NCI-H1436 (cell line): ENCODE measurements around the gene XRN2.
A peak's percentile ranks its signal among the peaks of the same experiment; 100 is the strongest.

Source experiments
- DNase-seq: peaks from one replicate; lab custom pipeline; 2025; lab: John Stamatoyannopoulos, UW

XRN2 gene, protein sequence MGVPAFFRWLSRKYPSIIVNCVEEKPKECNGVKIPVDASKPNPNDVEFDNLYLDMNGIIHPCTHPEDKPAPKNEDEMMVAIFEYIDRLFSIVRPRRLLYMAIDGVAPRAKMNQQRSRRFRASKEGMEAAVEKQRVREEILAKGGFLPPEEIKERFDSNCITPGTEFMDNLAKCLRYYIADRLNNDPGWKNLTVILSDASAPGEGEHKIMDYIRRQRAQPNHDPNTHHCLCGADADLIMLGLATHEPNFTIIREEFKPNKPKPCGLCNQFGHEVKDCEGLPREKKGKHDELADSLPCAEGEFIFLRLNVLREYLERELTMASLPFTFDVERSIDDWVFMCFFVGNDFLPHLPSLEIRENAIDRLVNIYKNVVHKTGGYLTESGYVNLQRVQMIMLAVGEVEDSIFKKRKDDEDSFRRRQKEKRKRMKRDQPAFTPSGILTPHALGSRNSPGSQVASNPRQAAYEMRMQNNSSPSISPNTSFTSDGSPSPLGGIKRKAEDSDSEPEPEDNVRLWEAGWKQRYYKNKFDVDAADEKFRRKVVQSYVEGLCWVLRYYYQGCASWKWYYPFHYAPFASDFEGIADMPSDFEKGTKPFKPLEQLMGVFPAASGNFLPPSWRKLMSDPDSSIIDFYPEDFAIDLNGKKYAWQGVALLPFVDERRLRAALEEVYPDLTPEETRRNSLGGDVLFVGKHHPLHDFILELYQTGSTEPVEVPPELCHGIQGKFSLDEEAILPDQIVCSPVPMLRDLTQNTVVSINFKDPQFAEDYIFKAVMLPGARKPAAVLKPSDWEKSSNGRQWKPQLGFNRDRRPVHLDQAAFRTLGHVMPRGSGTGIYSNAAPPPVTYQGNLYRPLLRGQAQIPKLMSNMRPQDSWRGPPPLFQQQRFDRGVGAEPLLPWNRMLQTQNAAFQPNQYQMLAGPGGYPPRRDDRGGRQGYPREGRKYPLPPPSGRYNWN

GRCh38 chr20:21303061-21303871 lies at the start of gene XRN2:
XRN2 (plus strand) TSS chr20:21303331; CDS start chr20:21303399, 68 bp downstream.
- DNase-seq = peak; percentile 91

DNA sequence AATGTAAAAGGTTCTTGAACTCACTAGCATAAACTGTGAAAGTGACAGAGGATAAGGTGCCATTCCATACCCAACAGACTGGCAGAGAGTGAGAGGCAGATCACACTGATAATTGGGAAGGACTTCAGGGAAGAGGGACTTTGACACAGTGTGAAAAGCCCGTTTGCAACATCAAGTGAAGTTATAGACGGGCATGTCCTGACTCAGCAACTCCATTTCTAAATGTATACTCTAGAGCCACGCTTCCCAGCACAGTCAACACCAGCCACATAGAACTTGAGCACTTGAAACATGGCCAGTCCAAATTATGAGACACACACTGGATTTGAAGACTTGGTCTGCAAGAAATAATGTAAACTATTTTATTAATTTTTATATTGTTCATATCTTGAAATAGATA lies 45.9 kb upstream of the XRN2 start:
- DNase-seq = no peak

GRCh38 chr20:21258411-21258810 lies 44.7 kb upstream of the XRN2 start:
- DNase-seq = no peak

- no peak for DNase-seq
Measured at GRCh38 chr20:21259346-21259745, 43.8 kb upstream of the XRN2 start.

DNA sequence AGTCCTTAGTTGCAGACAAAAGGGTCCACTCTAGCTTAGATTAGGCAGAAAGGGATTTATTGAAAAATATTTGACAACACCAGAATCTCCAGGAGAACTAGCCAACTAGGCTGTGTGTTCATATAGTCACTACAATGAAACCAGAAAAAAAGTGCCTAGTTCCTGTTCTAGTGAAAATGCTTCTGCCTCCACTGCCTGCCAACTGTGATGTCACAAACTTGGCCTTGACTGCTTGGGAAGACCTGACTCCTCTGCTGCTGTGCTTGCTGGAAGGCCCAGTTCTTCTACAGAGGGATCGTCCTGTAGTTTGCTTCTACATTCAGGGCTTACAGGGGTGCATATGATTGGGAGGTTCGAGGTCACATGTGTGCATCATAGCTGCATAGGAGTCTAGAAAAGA lies 40.3 kb upstream of the XRN2 start:
- no peak for DNase-seq

- no peak for DNase-seq
Measured at GRCh38 chr20:21265261-21266190, 37.6 kb upstream of the XRN2 start.

DNA sequence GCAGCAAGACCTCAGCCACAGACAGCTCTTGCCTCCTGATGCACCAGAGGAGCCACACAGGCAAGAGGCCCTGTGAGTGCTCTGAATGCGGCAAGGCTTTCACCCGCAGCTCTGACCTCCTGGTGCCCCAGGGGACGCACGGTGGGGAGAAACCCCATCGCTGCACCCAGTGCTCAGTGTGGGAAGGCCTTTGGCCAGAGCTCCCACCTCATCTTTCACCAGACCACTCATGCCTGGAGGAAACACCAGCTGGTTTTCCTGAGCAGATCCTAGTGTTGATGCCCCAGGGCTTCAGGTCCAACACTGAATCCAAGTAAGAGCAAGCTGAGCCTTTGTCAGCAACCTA lies 37.0 kb upstream of the XRN2 start:
- no peak for DNase-seq

- DNase-seq = no peak
Measured at GRCh38 chr20:21269772-21270171, 33.4 kb upstream of the XRN2 start.

DNA sequence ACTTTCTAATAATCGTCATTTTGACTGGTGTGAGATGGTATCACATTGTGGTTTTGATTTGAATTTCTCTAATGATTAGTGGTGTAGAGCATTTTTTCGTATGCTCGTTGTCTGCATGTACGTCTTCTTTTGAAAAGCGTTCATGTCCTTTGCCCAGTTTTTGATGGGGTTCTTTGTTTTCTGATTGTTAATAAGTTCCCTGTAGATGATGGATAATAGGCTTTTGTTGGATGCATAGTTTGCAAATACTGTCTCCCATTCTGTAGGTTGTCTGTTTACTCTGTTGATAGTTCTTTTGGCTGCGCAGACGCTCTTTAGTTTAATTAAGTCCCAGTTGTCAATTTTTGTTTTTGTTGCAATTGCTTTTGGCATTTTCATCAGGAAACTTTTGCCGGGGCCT lies 32.3 kb upstream of the XRN2 start:
- no peak for DNase-seq

DNA sequence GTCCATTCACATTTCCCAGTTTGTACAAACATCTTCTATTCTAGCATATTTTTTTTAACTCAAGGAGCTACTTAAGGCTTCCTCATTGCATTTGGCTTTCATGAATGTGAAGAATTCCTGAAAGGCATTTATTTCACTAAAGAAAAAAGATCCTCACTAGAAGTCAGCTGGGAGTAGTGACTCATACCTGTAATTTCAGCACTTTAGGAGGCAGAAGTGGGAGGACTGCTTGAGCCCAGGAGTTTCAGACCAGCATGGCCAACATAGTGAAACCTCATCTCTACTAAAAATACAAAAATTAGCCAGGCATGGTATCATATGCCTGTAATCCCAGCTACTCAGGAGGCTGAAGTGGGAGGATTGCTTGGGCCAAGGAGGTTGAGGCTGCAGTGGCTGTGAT lies 30.9 kb upstream of the XRN2 start:
- DNase-seq = no peak

DNA sequence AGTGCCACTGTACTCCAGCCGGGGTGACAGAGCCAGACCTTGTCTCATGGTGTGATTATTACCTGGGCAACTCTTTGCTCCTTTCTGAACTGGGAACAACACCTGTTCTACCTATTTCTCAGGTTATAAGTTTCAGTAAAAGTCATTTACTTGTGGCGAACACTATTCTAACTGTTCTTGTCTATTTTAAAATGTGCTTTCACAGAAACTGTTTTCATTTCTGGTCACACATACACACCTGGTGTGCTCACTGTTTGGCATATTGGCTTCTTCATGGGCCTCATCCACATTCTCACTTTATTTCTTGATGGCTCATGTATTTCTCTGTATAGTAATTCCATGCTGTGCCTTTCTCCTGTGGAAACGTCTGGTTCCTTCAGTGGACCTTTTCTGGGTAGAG lies 30.5 kb upstream of the XRN2 start:
- DNase-seq = no peak

DNA sequence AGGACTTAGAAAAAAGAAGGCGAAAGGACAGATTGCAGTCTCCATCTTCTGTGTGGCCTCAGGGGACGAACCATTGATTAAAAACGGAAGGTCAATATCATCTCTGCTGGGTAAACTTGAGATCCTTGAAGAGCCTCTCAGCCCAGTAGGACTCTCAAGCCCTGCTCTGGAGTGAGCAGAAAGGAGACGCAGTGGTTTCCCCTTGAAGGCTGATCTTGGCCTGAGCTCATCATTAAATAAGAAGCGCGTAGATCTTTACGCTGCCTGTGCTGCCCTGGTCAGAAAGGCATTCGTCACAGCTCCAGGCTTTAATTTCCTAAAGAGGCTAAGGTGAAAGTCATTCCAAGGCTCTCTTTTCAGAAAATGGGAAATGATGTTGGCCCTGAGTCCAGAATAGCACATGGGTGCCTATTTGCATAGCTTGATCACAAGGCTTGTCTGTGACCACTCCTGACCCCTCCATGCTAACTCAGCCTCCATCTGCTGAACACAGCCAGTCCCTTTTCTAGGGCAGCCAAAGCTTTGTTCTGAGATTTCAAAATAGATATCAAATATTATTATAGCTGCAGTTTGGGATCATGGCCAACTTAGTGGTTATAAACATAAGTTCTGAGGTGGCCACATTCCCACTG lies 29.3 kb upstream of the XRN2 start:
- DNase-seq = no peak

DNA sequence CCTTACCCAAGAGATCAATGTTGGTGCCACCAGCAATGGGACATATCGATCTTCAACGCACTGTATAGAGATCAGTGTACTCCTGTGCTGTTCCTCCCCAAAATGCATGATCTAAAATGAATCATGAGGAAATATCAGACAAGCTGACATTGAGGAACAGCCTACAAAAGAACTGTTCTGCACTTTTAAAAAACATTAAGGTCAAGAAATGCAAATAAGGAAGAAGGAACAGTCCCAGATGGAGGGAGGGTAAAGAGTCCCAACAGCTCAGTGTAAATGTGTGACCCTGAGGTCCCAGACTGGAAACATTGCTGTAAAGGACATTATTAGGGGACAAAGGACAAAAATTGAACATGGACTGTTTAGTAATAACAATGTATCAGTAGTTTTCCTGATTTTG lies 24.3 kb upstream of the XRN2 start:
- DNase-seq = no peak

DNA sequence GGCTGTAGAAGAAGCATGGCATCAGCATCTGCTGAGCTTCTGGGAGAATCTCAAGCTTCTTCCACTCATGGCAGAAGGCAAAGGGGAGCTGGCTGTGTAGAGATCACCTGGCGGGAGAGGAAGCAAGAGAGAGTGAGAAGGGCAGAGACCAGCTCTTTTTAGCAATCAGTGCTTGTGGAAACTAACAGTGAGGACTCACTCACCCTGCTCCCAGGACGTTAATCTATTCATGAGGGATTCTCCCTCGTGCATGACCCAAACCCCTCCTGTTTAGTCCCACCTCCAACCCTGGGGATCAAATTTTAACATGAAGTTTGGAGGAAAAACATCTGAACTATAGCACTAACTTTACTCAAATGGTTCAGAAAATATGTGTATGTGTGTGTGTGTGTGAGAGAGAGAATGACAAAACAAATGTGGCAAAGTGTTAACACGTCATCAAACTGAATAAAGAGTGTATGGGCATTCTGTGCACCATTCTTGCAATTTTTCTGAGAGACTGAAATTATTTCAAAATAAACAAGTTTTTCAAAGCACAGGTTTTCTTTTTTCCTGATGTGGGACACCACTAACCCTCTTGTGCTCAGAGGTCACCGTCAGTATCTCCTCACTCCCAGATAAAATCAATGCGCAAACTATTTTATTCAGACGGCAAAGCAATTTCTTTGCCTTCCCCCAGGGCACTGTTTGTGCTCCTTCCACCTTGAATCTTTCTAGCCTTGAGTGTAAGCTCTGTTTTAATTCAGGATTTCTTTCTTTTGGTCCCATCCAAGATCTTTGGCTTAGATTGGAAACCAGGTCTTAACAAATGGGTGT lies 23.2 kb upstream of the XRN2 start:
- no peak for DNase-seq

DNA sequence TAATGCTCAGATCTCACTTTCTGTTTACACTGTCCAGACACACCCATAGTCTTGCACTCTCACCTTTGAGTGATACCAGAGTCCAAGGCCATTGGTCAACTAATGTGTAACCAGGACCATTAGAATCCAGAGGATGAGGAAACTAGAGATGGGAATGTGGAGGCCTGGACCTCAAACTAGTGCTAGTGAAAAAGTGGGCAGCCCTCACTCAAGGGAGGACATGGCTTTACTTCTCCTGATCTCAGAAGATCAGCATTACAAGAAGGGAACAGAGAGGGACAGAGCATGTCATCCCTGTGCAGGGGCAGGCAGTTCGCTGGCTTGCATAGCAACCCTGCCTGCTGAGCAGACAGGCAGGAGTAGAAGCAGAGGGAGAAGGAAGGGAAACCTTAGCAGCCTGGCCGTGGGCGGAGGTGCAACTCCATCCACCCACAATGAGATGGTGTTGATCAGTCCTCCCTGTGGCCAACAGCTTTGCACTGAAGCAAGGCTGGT lies 22.6 kb upstream of the XRN2 start:
- no peak for DNase-seq

DNA sequence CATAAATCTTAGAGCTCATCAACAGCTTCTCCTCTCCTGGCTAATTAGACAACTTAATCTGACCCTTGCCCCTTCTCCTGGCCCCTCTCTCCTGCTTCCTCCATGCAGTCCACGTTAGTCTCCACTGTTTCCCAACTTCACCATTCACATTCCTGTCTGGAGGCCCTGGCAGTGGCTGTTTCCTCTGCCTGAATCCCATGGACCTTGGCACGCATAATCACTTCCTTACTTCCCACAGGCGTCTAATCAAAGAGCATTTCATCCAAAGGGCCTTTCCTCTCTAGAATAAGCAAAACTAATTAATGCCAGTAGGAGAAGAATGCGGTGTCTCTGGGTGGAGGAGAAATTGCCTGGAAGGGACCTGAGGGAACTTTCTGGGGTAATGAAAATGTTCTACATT lies 16.4 kb upstream of the XRN2 start:
- no peak for DNase-seq

GRCh38 chr20:21288587-21289370 lies 14.4 kb upstream of the XRN2 start:
- no peak for DNase-seq

- no peak for DNase-seq
Measured at GRCh38 chr20:21289651-21290050, 13.5 kb upstream of the XRN2 start.

DNA sequence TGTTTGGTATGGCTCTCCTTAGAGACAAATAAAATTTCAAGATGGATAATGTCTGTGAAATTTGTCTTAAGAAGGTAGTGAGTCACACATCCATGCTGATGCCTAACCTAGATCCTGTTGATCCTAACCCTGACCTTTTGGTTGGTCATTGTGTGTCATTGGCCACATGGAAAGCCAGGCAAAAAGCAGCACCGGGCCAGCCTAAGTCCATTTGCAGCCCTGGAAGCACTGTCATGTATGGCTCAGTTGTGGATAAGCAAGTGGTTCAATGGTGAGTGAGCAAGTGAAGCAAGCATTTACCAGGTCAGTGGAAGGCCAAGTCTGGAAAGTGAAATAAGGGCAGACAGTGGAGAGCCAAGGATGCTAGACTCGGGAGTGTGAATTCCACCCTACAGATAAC lies 12.1 kb upstream of the XRN2 start:
- no peak for DNase-seq
